Dedifferentiated amniotic fluid mesenchymal stem cell (primary cell): ENCODE measurements around the gene CD200.

Experiments used
- DNase-seq: peaks from one replicate; pipeline ENCODE4 v3.0.0-alpha.2; 2016; ENCODE audit errors: extremely low spot score

Gene CD200

GRCh38 chr3:112333002-112333380 lies at the start of gene CD200:
CD200 (plus strand) TSS chr3:112333156; CDS start chr3:112333213, 57 bp downstream.
- DNase-seq: no peak

DNA sequence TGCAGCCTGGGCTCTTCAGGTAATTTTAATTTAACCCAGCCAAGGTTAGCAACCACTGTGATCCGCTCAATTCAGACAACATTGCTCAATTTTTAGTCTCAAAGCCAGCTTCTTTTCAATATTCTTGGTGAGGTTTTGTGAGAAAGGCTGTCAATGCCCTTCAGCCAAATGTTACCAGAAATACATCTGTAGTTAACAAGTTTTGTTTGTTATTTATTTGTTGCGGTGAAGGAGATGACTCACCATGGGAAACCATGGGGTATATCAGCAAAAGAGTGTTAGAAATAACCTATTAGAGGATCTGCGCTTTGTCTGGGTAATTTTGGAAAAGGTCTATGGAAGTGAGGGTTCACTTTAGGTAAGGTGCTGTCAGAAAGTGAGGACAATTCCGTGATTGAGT lies 43.9 kb upstream of the CD200 start:
- no peak for DNase-seq

GRCh38 chr3:112293368-112294321 lies 39.3 kb upstream of the CD200 start, which contains the start of gene SLC9C1:
SLC9C1 (minus strand) TSS chr3:112294216; CDS start chr3:112286791, 7,425 bp downstream.
- DNase-seq: peak; percentile 45

- no peak for DNase-seq
These were observed 35.2 kb upstream of the CD200 start for GRCh38 chr3:112297714-112298113.

DNA sequence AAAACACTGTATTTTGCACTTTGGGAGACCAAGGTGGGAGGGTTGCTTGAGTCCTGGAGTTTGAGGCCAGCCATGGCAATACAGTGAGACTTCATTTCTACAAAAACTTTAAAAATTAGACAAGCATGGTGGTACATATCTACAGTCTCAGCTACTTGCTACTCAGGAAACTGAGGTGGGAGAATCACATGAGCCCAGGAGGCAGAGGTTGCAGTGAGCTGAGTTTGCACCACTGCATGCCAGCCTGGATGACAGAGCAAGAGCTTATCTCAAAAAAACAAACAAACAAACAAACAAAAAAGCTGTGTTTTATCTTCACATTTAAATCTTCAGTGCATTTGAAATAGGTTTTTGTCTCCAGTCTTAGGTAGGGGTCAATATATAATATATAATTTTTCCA lies 34.2 kb upstream of the CD200 start:
- no peak for DNase-seq

DNA sequence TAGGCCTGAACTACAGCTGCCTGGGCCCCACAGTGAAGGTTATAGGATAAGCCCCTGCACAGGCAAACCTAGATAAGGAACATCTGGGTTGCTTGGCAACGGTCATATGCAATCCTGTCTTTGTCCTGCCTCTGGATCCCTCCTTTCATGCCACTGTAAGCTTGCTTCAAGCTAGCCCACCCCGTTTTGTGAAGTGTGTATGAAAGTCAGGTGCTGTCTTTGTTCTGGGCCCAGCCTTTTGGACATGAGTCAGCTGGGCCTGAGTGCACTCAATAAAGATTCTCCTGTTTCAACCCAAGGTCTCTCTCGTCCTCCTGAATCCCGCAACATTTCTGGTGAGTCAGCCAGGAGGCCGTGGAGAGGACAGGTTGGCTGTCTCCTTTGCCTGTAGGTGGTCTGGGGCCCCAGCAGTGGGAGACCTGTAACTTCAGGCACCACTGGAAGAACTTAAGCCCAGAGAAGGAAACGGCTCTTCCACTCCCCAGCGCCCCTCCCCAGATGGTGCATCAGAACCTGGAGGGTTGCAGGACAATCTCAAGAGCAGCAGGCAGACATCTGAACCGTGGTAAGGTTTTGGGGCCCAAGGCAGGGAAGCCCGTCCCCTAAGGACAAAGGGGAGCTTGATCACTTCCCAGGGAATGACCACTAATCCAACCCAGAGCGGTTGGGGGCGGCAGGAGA lies 30.7 kb upstream of the CD200 start:
- DNase-seq: no peak

DNA sequence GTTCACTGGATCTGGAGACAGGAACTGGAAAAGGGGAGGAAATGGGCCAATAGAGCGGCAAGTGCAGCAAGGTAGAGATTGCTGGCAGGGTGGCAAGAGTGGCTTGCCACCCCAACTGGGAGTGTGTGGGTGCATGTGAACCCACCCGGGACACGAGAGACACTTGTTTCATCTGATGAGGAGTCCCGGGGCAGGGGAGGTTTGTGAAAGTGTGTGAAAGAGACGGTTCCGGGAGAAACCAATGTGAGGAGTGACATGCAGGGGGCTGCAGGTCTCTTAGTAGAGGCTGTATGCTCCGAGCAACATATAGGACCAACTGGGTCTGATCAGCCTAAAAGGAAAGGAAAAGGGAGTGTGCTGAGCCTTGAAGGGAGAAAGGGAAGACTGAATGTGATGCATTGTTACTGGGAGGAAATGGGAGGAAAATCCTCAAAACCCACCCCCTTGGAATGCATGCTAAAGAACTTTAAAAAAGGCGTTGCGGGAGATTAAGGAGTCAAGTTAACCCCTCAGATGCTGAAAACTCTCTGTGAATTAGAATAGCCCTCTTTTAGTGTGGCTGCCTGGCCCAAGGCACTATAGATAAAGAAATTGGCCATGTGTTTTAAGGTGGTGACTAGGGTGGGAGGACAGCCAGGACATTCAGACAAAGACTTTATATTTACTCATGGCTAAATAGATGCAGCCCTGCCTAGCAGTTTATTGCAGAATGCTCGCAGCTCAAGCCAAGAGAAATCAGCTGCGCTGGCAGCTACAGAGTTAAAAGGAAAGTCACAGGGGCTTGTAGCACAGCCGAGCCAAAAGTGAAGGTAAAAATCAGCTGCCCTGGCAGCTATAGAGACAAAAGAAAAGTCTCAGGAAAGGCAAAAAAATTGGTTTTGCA lies 29.8 kb upstream of the CD200 start:
- no peak for DNase-seq

GRCh38 chr3:112303764-112304325 lies 29.1 kb upstream of the CD200 start:
- no peak for DNase-seq

GRCh38 chr3:112304611-112305010 lies 28.3 kb upstream of the CD200 start:
- no peak for DNase-seq

DNA sequence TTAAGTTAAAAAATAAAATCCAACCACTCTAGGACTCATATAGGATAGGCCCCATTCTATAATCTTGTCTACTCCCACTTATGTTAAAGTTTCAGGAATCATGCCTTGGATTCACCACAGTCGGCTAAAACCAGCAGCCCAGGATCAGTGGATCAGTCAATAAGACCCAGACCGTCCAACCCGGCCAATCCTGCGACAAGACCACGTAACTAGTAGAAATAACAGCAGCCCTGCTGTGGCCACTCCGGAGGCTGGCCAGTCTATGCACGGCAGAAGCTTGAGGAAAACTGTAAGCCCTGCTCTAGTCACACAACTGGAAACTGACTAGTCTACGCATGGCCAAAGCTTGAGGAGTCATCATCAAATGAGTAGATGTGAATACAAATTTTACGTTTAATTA lies 26.1 kb upstream of the CD200 start:
- no peak for DNase-seq

DNA sequence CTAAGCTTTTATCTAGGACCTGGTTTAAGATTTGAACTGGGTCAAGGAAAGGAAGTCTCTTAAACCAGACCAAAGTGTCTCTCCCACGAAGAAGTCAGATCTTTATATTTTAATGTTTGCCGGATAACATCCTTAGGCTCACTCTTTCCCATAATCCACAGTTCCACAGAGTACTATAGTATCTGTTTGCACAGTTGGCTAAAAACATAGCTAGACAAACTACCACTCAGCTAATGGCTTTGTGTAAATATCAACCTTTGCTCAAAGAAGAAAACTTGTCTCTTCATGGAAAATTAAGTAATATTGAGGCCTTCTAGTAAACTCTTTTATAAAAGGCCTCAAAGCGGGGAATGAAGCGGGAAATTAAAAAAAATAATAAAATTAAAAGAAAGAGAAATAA lies 25.4 kb upstream of the CD200 start:
- DNase-seq: no peak

- DNase-seq: peak; percentile 31
These were observed 24.6 kb upstream of the CD200 start for GRCh38 chr3:112308151-112308911.

- DNase-seq: no peak
These were observed 18.3 kb upstream of the CD200 start for GRCh38 chr3:112314649-112315048.

DNA sequence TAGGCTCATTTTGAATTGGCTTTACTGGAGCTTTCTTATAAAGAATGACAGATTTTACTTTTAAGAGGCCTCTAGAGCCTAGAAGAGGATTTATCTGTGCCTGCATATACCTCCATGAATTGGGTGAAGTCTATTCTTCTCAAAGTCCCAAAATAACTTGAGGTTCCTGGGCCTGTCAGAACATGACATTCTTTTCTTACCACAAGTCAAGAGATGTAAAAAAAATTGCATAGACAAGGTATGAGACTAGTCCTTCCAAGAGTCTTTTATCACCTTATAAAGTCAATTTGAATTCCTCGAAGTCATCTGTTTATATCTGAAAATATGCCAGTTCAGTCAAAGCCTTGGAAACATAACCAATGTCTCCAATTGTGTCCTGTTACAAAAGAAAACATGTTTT lies 17.2 kb upstream of the CD200 start:
- DNase-seq: no peak

- DNase-seq: no peak
These were observed 13.3 kb upstream of the CD200 start for GRCh38 chr3:112319516-112320276.

- no peak for DNase-seq
These were observed 12.3 kb upstream of the CD200 start for GRCh38 chr3:112320691-112321090.

- no peak for DNase-seq
These were observed 10.9 kb upstream of the CD200 start for GRCh38 chr3:112321867-112322652.

DNA sequence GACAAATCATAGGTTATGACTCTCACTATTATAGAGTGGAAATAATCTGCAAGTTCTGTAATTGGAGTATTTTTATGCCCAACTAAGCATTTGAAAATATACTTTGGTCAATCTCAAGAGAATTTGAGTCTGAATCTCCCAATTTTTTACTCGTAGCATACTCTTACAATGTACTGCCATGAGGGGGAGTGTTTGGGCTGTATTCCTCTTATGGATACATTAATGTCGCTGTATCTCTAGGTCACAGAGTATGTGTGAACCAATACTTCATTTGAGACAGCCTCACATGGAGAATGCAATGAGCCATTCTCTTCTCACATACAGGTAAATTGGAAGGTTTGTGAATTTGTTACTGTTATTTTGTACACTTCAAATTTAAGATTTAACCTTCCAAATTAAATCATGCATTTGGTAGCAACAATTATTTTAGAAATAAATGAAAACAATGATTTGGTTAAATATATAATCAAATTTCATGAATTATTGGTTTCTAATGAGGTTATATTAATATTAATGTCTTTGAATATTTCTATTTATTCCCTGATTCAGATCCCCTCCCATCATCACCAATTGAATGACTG lies 5.5 kb upstream of the CD200 start:
- peak; percentile 66 for DNase-seq

DNA sequence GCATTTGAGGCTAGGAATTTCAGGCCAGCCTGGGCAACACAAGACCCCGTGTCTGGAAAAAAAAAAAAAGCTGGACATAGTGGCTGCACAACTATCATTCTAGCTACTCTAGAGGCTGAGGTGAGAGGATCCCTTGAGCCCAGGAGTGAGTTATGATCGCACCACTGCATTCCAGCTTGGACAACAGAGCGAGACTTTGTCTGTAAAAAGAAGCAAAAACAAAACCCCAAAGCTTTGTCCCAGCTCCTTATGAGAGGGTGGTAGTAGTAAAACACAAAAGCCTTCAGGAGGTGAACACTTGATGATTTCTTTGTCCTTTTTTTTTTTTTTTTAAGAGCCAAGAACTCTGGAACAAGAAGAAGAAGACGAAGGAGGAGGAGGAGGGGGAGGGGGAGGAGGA lies 1.1 kb upstream of the CD200 start:
- no peak for DNase-seq
